ENCODE data around the gene CACNB4.

CACNB4 gene

DNA sequence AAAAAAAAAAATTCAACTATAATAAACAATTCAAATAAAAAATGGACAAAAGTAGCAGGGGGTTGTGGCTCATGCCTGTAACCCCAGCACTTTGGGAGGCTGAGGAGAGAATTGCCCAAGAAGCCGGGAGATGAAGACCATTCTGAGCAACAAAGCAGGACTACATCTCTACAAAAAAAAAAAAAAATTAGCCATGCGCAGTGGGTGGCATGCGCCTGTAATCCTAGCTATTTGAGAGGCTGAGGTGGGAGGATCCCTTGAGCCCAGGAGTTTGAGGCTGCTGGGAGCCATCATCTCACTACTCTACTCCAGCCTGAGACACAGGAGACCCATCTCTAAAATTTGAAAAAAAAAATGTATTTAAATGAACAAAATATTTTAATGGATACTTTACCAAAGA lies 4.4 kb upstream of the CACNB4 start:
- TF ChIP-seq, protein P1, sequence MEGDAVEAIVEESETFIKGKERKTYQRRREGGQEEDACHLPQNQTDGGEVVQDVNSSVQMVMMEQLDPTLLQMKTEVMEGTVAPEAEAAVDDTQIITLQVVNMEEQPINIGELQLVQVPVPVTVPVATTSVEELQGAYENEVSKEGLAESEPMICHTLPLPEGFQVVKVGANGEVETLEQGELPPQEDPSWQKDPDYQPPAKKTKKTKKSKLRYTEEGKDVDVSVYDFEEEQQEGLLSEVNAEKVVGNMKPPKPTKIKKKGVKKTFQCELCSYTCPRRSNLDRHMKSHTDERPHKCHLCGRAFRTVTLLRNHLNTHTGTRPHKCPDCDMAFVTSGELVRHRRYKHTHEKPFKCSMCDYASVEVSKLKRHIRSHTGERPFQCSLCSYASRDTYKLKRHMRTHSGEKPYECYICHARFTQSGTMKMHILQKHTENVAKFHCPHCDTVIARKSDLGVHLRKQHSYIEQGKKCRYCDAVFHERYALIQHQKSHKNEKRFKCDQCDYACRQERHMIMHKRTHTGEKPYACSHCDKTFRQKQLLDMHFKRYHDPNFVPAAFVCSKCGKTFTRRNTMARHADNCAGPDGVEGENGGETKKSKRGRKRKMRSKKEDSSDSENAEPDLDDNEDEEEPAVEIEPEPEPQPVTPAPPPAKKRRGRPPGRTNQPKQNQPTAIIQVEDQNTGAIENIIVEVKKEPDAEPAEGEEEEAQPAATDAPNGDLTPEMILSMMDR (IDR thresholded peaks at IDR 0.05; ENCODE audit: low read depth, low read length) = no peak
- Histone ChIP-seq H3K27me3 (ENCODE audit: insufficient read depth, low read depth, severe bottlenecking) (no peaks in the 10 kb centered on the region), H3K9me3 (ENCODE audit: severe bottlenecking) (no peaks in the 10 kb centered on the region), H3K27ac (no peak overlapping the region), H3K4me3 (ENCODE audit: low read depth, low read length) (no peak overlapping the region), H3K36me3 (no peaks in the 10 kb centered on the region)
- no peak for DNase-seq

DNA sequence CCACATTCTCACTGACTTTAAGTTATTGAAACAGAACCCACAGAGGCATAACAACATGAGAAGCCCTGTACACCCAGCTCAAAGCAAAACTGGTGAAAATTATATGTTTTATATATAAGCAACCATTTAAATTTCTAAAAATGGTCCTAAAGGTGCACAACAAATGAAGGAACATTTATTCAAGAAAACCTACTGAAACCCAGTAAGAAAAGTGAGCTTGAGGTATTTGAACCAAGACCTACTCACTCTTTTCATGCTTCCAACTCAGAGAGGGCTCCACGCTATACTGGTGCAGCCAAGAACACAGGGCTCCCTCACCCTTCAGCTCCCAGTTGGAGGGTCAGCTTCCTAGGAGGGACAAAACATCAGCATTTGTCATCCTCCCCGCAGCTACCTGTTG lies 2.1 kb upstream of the CACNB4 start:
- no peaks in the 10 kb centered on the region for H3K36me3 ChIP-seq
- no peaks in the 10 kb centered on the region for H3K9me3 ChIP-seq (ENCODE audit: severe bottlenecking)
- no peak overlapping the region for H3K4me3 ChIP-seq (ENCODE audit: low read depth, low read length)
- H3K27me3 ChIP-seq (ENCODE audit: insufficient read depth, low read depth, severe bottlenecking) = no peaks in the 10 kb centered on the region
- TF ChIP-seq, protein P1 (IDR thresholded peaks at IDR 0.05; ENCODE audit: low read depth, low read length) = no peak
- no peak overlapping the region for H3K27ac ChIP-seq
- DNase-seq = no peak

DNA sequence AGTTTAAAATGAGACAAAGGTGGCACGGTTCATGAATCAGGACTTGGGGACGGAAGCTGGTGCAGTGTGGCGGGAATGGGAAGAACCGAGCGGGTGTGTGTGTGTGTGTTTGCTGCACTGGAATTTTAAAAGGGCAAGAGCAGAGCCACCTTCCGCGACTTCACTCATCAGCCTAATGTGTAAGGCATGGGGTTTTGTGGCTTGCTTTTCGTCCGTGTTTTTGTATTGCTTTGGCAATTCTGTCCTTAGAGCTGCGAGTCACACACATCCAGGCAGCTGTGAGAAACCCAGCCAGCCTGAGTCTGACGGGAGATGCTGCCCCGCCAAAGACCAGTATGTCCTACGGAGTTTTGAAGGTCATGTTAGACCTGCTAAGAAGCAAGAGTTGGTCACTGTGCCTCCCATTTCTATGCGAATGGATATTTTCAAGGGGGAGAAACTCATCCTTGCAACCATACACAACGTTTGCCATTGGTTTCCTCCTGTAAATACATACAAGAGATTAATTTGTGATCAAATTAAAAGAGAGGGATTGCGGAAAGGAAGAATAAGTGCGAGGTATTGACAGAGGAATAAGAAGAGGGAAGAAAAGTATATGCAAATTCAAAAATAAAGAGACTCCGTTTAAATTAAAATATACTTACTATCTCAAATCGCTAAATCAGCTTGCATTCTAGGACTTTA lies 665 bp upstream of the CACNB4 start:
- H3K27ac ChIP-seq = no peak overlapping the region
- peak overlapping the region; percentile 83 for H3K4me3 ChIP-seq (ENCODE audit: low read depth, low read length)
- H3K9me3 ChIP-seq (ENCODE audit: severe bottlenecking) = no peaks in the 10 kb centered on the region
- TF ChIP-seq, protein P1 (IDR thresholded peaks at IDR 0.05; ENCODE audit: low read depth, low read length) = no peak
- no peaks in the 10 kb centered on the region for H3K36me3 ChIP-seq
- H3K27me3 ChIP-seq (ENCODE audit: insufficient read depth, low read depth, severe bottlenecking) = no peaks in the 10 kb centered on the region
- peak; percentile 14 for DNase-seq

DNA sequence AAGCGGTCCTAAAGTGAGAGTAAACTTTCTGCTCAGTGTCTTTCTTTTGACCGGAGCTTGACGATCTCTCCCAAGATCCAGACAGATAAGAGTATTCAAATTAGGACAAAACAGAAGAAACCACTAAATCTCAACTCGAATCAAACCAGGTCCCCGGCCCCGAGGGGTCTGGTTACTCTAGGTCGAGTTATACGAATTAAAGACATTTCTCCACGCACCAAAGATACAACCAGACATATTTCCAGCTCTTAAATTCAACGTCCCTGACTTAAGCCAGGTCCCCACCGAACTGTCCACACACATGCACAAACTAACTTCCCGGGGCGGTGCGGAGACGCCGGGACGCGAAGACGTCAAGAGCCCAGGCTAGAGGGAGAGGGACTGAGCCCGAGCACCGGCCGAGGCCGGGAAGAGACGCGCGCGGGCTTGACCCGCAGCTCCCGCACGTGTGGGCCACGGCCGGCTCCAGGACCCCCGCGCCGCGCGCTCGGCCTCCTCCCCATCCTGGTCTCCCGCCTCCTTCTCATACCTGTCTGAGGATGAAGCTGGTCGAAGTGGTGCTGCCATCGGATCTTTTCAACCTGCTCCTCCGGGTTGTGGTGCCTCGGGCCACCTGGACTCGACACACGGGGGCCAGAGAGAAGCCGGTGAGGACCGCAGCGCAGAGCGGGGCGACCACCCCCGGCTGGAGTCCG lies 896 bp downstream of the CACNB4 start:
- Histone ChIP-seq H3K27me3 (ENCODE audit: insufficient read depth, low read depth, severe bottlenecking) (no peaks in the 10 kb centered on the region), H3K4me3 (ENCODE audit: low read depth, low read length) (no peak overlapping the region)
- no peak for DNase-seq

DNA sequence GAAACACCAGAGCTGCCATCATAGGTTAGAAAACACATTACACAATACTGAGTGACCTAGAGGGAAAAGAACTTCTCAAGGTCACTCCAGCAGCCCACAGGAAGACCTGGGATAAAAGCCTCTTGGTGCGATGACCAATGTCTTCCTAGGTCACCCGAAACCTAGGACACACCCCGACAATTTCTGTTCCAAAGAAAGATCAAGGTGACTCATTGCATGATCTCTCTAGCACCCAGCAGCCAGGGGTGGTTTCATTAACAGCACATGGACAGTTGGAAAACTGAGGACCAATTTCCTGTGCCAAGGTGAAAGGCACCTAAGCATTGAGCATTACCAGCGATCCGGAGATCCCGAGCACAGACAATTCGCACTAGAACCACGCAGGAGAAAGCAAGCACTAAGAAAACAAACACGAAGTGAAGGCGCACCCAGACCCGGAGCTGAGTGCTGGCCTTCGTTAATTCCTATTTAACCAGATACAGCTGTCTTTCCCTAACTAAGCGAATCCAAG lies 1.5 kb downstream of the CACNB4 start:
- no peaks in the 10 kb centered on the region for H3K9me3 ChIP-seq (ENCODE audit: severe bottlenecking)
- H3K36me3 ChIP-seq = no peaks in the 10 kb centered on the region
- no peaks in the 10 kb centered on the region for H3K27me3 ChIP-seq (ENCODE audit: insufficient read depth, low read depth, severe bottlenecking)
- no peak overlapping the region for H3K27ac ChIP-seq
- H3K4me3 ChIP-seq (ENCODE audit: low read depth, low read length) = no peak overlapping the region
- no peak for DNase-seq
- TF ChIP-seq, protein P1 (IDR thresholded peaks at IDR 0.05; ENCODE audit: low read depth, low read length) = no peak

More for the DNA sequence above, 896 bp downstream of the CACNB4 start:
- TF ChIP-seq, protein P1 (IDR thresholded peaks at IDR 0.05; ENCODE audit: low read depth, low read length) = no peak
- Histone ChIP-seq H3K9me3 (ENCODE audit: severe bottlenecking) (no peaks in the 10 kb centered on the region), H3K27ac (no peak overlapping the region), H3K36me3 (no peaks in the 10 kb centered on the region)

All from WERI-Rb-1 (cell line).